Progenitor cell of endocrine pancreas (in vitro differentiated cells): ENCODE data around the gene SLC47A2. TPM values are rescaled to one million over a fixed set of nuclear protein-coding genes. Genes with fewer than 3 reads are reported as not detected.

ENCODE experiments used
- DNase-seq: peaks from one replicate; pipeline ENCODE4 v3.0.0; 2021; ENCODE audit warnings: low spot score; ENCODE audit not compliant: unreplicated experiment
- H3K27ac Mint-ChIP-seq: 2 replicates; pipeline ENCODE4 v1.8.0; 2021; ENCODE audit warnings: mild to moderate bottlenecking, moderate library complexity, mixed read lengths
- H3K27me3 Mint-ChIP-seq: 2 replicates; pipeline ENCODE4 v1.8.0; 2021; ENCODE audit warnings: mixed read lengths
- H3K36me3 Mint-ChIP-seq: 2 replicates; pipeline ENCODE4 v1.8.0; 2022; ENCODE audit warnings: mixed read lengths; ENCODE audit not compliant: insufficient read depth
- H3K4me1 Mint-ChIP-seq: 2 replicates; pipeline ENCODE4 v1.8.0; 2021; ENCODE audit warnings: low read depth, mixed read lengths
- H3K4me3 Mint-ChIP-seq: 2 replicates; pipeline ENCODE4 v1.8.0; 2021; ENCODE audit warnings: low read depth, mild to moderate bottlenecking, moderate library complexity, mixed read lengths
- H3K9me3 Mint-ChIP-seq: 2 replicates; pipeline ENCODE4 v1.8.0; 2021; ENCODE audit warnings: low read depth, mixed read lengths
- CTCF ChIP-seq: fragments of 200-600 bp; sonication (generic); IDR thresholded peaks from one replicate; pipeline ENCODE4 v1.5.0; 2021; ENCODE audit warnings: antibody characterized with exemption, mild to moderate bottlenecking; ENCODE audit not compliant: unreplicated experiment
- total RNA-seq: library from RNA; stranded (reverse); gene quantifications from 2 replicates; pipeline ENCODE4 v1.2.1, GENCODE V29; 2021

Gene SLC47A2
- total RNA-seq, 1 donor from 2014 or later: not detected

- H3K36me3 Mint-ChIP-seq: peaks cover 45% of the 10 kb centered on the region
- H3K4me3 Mint-ChIP-seq: no peak overlapping the region
- H3K27ac Mint-ChIP-seq: no peak overlapping the region
- peaks cover 16% of the 10 kb centered on the region for H3K4me1 Mint-ChIP-seq
- no peaks in the 10 kb centered on the region for H3K27me3 Mint-ChIP-seq
- TF ChIP-seq CTCF: no peak
- H3K9me3 Mint-ChIP-seq: no peaks in the 10 kb centered on the region
- no peak for DNase-seq
Measured at GRCh38 chr17:19661121-19661520, 55.3 kb downstream of the SLC47A2 start.

GRCh38 chr17:19660219-19660870 is 56.0 kb downstream of the SLC47A2 start:
- TF ChIP-seq CTCF: no peak
- H3K36me3 Mint-ChIP-seq: peaks cover 48% of the 10 kb centered on the region
- peaks cover 16% of the 10 kb centered on the region for H3K4me1 Mint-ChIP-seq
- no peak for DNase-seq
- no peak overlapping the region for H3K27ac Mint-ChIP-seq
- no peaks in the 10 kb centered on the region for H3K9me3 Mint-ChIP-seq
- no peaks in the 10 kb centered on the region for H3K27me3 Mint-ChIP-seq
- no peak overlapping the region for H3K4me3 Mint-ChIP-seq

GRCh38 chr17:19659366-19660177 is 56.8 kb downstream of the SLC47A2 start:
- DNase-seq: no peak
- peaks cover 16% of the 10 kb centered on the region for H3K4me1 Mint-ChIP-seq
- H3K4me3 Mint-ChIP-seq: no peak overlapping the region
- peaks cover 5% of the 10 kb centered on the region for H3K9me3 Mint-ChIP-seq
- H3K27ac Mint-ChIP-seq: no peak overlapping the region
- H3K27me3 Mint-ChIP-seq: no peaks in the 10 kb centered on the region
- TF ChIP-seq CTCF: no peak
- peaks cover 51% of the 10 kb centered on the region for H3K36me3 Mint-ChIP-seq

- Mint-ChIP-seq H3K36me3 (peaks cover 53% of the 10 kb centered on the region), H3K27ac (no peak overlapping the region), H3K4me1 (peaks cover 18% of the 10 kb centered on the region), H3K9me3 (peaks cover 5% of the 10 kb centered on the region), H3K4me3 (no peak overlapping the region), H3K27me3 (no peaks in the 10 kb centered on the region)
- no peak for DNase-seq
- TF ChIP-seq CTCF: no peak
Measured at GRCh38 chr17:19656851-19657581, 59.4 kb downstream of the SLC47A2 start.

- peaks cover 56% of the 10 kb centered on the region for H3K36me3 Mint-ChIP-seq
- TF ChIP-seq CTCF: no peak
- no peaks in the 10 kb centered on the region for H3K27me3 Mint-ChIP-seq
- no peak for DNase-seq
- no peak overlapping the region for H3K27ac Mint-ChIP-seq
- H3K4me1 Mint-ChIP-seq: peaks cover 25% of the 10 kb centered on the region
- H3K4me3 Mint-ChIP-seq: no peak overlapping the region
- peaks cover 5% of the 10 kb centered on the region for H3K9me3 Mint-ChIP-seq
Measured at GRCh38 chr17:19656336-19656735, 60.0 kb downstream of the SLC47A2 start.
